Measurements from ENCODE around the gene SND1.

Gene SND1

GRCh38 chr7:128099204-128099671 lies 447.2 kb downstream of the SND1 start:
- Histone ChIP-seq H3K4me3 (ENCODE audit: low read length) (no peak overlapping the region), H3K79me2 (ENCODE audit: low read length) (no peaks in the 10 kb centered on the region)

DNA sequence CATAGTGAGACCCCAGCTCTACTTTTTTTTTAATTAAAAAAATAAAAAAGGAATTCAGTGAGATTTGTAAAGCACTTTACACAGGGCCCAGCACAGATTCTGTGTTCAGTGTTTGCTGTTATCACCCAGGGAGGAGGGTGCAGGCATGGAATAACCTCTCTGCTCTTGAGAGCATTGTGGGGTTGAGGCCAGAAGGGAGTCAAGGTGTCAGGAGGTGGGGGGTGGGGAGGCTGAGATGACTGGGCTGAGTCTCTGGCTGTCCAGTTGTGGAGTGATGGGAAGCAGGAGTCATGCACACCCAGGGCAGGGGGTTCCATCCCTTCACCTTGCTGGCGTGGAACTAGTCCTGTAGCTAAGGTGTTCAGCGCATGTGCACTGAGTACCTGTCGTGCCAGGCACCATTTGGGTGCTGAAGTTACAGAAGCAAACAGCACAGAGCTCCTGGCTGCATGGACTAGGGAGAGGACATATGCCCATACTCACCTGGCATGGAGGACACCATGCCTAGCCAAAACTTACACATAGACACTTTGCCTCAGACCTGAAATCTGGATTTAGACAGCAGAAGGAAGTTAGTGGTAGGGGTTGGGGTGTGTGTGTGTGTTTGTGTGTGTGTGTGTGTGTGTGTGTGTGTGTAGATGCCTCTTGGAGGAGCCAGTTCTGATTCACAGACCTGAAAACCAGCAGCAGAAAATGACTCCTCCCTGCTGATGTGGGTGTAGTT lies 448.4 kb downstream of the SND1 start:
- Histone ChIP-seq H3K27ac (ENCODE audit: low read length) (no peak overlapping the region), H3K9me2 (replicated peaks; ENCODE audit: insufficient read depth, low read length) (no peaks in the 10 kb centered on the region), H3K27me3 (replicated peaks; ENCODE audit: insufficient read depth, low read length) (no peaks in the 10 kb centered on the region), H3K4me2 (ENCODE audit: low read depth, low read length) (no peak overlapping the region), H3K36me3 (replicated peaks; ENCODE audit: insufficient read depth, low read length) (no peaks in the 10 kb centered on the region), H3K4me1 (ENCODE audit: low read length) (no peaks in the 10 kb centered on the region), H2AFZ (ENCODE audit: low read length) (no peak overlapping the region), H3K79me2 (ENCODE audit: low read length) (no peaks in the 10 kb centered on the region), H3K9ac (ENCODE audit: low read length) (no peak overlapping the region), H3K9me3 (replicated peaks; ENCODE audit: insufficient read depth, low read length) (no peaks in the 10 kb centered on the region), H3K4me3 (ENCODE audit: low read length) (no peak overlapping the region), H3F3A (ENCODE audit: insufficient read depth, low read length) (0 out of 2 replicates have a peak, but pooled peaks cover 6% of the 10 kb centered on the region), H4K20me1 (ENCODE audit: insufficient read depth, low read length) (no peaks in the 10 kb centered on the region)
- no peak for DNase-seq
- TF ChIP-seq EZH2phosphoT487 (IDR thresholded peaks at IDR 0.05; ENCODE audit: low read length) (no peak), EZH2 (optimal IDR thresholded peaks at IDR 0.05; ENCODE audit: low read depth, low read length) (no peak)
- TF ChIP-seq, protein P1, sequence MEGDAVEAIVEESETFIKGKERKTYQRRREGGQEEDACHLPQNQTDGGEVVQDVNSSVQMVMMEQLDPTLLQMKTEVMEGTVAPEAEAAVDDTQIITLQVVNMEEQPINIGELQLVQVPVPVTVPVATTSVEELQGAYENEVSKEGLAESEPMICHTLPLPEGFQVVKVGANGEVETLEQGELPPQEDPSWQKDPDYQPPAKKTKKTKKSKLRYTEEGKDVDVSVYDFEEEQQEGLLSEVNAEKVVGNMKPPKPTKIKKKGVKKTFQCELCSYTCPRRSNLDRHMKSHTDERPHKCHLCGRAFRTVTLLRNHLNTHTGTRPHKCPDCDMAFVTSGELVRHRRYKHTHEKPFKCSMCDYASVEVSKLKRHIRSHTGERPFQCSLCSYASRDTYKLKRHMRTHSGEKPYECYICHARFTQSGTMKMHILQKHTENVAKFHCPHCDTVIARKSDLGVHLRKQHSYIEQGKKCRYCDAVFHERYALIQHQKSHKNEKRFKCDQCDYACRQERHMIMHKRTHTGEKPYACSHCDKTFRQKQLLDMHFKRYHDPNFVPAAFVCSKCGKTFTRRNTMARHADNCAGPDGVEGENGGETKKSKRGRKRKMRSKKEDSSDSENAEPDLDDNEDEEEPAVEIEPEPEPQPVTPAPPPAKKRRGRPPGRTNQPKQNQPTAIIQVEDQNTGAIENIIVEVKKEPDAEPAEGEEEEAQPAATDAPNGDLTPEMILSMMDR (IDR thresholded peaks at IDR 0.05; ENCODE audit: low read length) = no peak

More at GRCh38 chr7:128099204-128099671, 447.2 kb downstream of the SND1 start:
- H4K20me1 ChIP-seq (ENCODE audit: insufficient read depth, low read length) = no peaks in the 10 kb centered on the region
- no peak overlapping the region for H3K4me2 ChIP-seq (ENCODE audit: low read depth, low read length)
- TF ChIP-seq, protein P1 (IDR thresholded peaks at IDR 0.05; ENCODE audit: low read length) = no peak
- TF ChIP-seq EZH2phosphoT487 (IDR thresholded peaks at IDR 0.05; ENCODE audit: low read length) (no peak), EZH2 (optimal IDR thresholded peaks at IDR 0.05; ENCODE audit: low read depth, low read length) (no peak)
- H3K4me1 ChIP-seq (ENCODE audit: low read length) = no peaks in the 10 kb centered on the region
- 0 out of 2 replicates have a peak, but pooled peaks cover 6% of the 10 kb centered on the region for H3F3A ChIP-seq (ENCODE audit: insufficient read depth, low read length)
- H3K9ac ChIP-seq (ENCODE audit: low read length) = no peak overlapping the region
- no peaks in the 10 kb centered on the region for H3K9me3 ChIP-seq (replicated peaks; ENCODE audit: insufficient read depth, low read length)
- H3K27me3 ChIP-seq (replicated peaks; ENCODE audit: insufficient read depth, low read length) = no peaks in the 10 kb centered on the region
- DNase-seq = no peak
- H3K27ac ChIP-seq (ENCODE audit: low read length) = no peak overlapping the region
- no peaks in the 10 kb centered on the region for H3K36me3 ChIP-seq (replicated peaks; ENCODE audit: insufficient read depth, low read length)
- H3K9me2 ChIP-seq (replicated peaks; ENCODE audit: insufficient read depth, low read length) = no peaks in the 10 kb centered on the region
- H2AFZ ChIP-seq (ENCODE audit: low read length) = no peak overlapping the region

DNA sequence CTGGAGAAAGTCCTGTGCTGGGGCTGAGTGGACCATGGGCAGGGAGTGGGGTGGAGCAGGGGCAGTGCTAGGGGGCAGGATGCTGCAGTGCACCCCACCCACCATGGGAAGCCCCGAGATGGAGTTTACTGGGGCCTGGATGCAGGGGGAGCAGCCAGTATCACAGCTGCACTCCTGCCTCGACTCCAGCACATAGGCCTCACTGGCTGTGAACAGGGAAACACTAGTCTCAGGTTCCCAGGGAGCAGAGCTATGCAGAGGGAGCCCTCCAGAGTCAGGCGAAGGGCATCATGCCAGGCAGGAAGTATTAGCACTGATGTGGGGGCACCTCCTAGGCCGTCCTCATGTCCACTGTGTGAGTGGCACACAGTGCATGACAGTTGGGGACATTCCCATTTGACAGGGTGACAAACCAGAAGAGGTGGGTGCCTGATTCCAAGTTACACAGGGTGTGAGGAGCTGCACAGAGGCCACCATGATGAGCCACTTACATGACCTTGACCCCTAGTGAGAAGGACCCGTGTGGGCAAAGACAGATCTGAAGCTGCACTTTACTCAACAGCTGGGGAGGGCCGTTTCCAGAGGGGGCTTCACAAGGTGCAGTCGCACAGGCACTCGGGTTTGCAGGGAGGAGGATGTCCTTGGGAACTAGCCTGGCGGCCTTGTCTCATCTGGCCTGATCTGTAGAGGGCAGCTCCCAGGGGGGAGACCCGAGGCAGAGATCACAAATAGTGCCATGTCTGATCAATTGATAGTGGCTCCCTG lies 449.1 kb downstream of the SND1 start:
- Histone ChIP-seq H3K27ac (ENCODE audit: low read length) (no peak overlapping the region), H3K27me3 (replicated peaks; ENCODE audit: insufficient read depth, low read length) (no peaks in the 10 kb centered on the region), H3K4me2 (ENCODE audit: low read depth, low read length) (no peak overlapping the region), H3F3A (ENCODE audit: insufficient read depth, low read length) (0 out of 2 replicates have a peak, but pooled peaks cover 6% of the 10 kb centered on the region), H4K20me1 (ENCODE audit: insufficient read depth, low read length) (no peaks in the 10 kb centered on the region), H3K4me1 (ENCODE audit: low read length) (no peaks in the 10 kb centered on the region), H2AFZ (ENCODE audit: low read length) (no peak overlapping the region), H3K9me3 (replicated peaks; ENCODE audit: insufficient read depth, low read length) (no peaks in the 10 kb centered on the region), H3K9me2 (replicated peaks; ENCODE audit: insufficient read depth, low read length) (no peaks in the 10 kb centered on the region), H3K36me3 (replicated peaks; ENCODE audit: insufficient read depth, low read length) (no peaks in the 10 kb centered on the region), H3K9ac (ENCODE audit: low read length) (no peak overlapping the region), H3K79me2 (ENCODE audit: low read length) (no peaks in the 10 kb centered on the region), H3K4me3 (ENCODE audit: low read length) (no peak overlapping the region)
- no peak for DNase-seq
- TF ChIP-seq EZH2phosphoT487 (IDR thresholded peaks at IDR 0.05; ENCODE audit: low read length) = no peak

Measured in MM.1S (cell line).